MM.1S (cell line): ENCODE measurements around the gene YOD1.

Source experiments
- CTCF ChIP-seq: fragments of 300-600 bp; sonication (generic); IDR thresholded peaks from 2 replicates; pipeline ENCODE4 v1.5.1; 2016; ENCODE audit warnings: antibody characterized with exemption, low read length, mixed read lengths
- EZH2 ChIP-seq: fragments of 300-600 bp; sonication (generic); optimal IDR thresholded peaks from 2 replicates; pipeline ENCODE3; 2017; ENCODE audit warnings: low read depth, mild to moderate bottlenecking, antibody characterized with exemption, low read length, mixed read lengths

- TF ChIP-seq CTCF, result no peak
- TF ChIP-seq EZH2, result no peak
Measured at GRCh38 chr1:207097871-207098324, 46.9 kb upstream of the YOD1 start.
